Fibroblast of lung (primary cell): ENCODE results near the gene GRAMD2A.

Experiments
- CTCF ChIP-seq, 2 donors: IDR thresholded peaks in 1 of 2; conservative IDR thresholded peaks in 1 of 2; 1 replicate in 1 of 2; 2 replicates in 1 of 2; pipeline ENCODE4 v1.5.1; 2011 to 2012; ENCODE audit warnings: low read length in 2 of 2, control low read depth in 1 of 2, inconsistent platforms in 1 of 2, low read depth in 1 of 2, mild to moderate bottlenecking in 1 of 2
- EZH2 ChIP-seq: IDR thresholded peaks from 2 replicates; pipeline ENCODE4 v1.5.1; 2012; ENCODE audit warnings: low read length, control low read depth, mild to moderate bottlenecking; ENCODE audit errors: missing control alignments

- TF ChIP-seq EZH2, result no peak
- TF ChIP-seq CTCF (conservative IDR thresholded peaks at IDR 0.05 in 1 of 2, IDR thresholded peaks at IDR 0.05 in 1 of 2; ENCODE audit: low read depth in 1 of 2, low read length in 2 of 2), result no peak
Measured at GRCh38 chr15:72154316-72154715, 43.3 kb downstream of the GRAMD2A start.
